ENCODE data around the gene RIMBP2.

- TF ChIP-seq CTCF (IDR thresholded peaks at IDR 0.05; ENCODE audit: borderline replicate concordance, extremely low read depth, low read length, poor library complexity, severe bottlenecking) (no peak), EZH2 (IDR thresholded peaks at IDR 0.05; ENCODE audit: borderline replicate concordance, low read depth, low read length, severe bottlenecking) (no peak)
Measured at GRCh38 chr12:130367523-130367922, 348.6 kb downstream of the RIMBP2 start.
